ENCODE measurements around the gene HMGN4. TPM values are rescaled to one million over a fixed set of nuclear protein-coding genes. Genes with fewer than 3 reads are reported as not detected.

The HMGN4 gene
- polyA plus RNA-seq, 3 donors = 87.1 to 92.7 (median 90.6) TPM

DNA sequence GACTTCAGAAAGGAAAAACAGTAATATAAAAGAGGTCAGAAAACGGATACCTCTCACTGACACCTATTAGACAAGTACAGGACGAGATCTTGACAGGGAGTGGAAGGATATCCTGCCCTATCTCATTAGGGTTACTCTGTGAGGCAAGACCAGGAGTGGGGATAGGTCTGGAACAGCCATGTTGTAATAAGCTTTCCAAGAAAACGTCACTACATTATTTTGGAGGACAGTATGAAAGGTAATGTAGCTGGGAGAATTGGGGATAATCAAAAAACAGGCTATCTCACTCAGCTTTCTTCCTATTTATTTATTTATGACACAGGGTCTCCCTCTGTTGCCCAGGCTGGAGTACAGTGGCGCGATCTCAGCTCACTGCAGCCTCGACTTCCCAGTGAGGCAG lies 25.3 kb downstream of the HMGN4 start:
- DNase-seq (ENCODE audit: extremely low read depth in 1 of 11, low read depth in 9 of 11, low spot score in 4 of 11) = no peak

DNA sequence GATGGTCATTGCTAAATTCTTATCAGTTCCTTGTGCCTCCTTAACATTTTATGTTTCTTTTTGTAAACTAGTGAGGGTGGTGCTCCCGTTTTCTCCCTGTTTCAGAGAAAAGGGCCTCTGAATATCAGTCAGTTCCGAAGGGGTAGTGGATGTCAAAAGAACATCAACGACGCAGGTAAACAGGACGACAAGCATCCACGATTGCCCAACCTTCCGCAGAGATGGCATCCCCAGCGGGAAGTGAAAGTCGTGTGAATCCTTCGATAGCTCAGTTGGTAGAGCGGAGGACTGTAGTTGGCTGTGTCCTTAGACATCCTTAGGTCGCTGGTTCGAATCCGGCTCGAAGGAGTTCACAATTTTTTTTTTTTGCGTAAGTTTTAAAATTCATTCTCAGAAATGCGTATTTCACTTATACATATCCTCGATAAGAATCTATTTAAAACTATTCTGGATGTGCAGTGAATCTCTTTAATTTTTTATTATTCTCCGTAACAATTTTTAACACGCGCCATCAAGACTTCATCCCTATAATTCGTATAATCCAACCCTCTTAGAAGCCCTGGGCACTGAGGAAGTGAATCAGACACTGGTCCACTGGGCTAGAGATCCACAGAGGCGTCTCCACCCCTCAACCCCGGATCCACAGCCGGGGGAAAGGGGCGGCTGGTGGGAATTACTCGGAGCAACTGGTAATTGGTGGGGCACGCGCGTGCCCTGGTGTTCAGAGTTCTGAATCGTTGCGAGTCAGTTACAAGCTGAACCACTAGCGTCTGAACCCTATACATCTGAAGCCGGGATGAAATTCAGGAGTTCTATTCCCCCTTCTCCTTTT lies 30.7 kb downstream of the HMGN4 start:
- peak; percentile 90 to 99 (median 95) for DNase-seq (ENCODE audit: extremely low read depth in 1 of 11, low read depth in 9 of 11, low spot score in 4 of 11)

DNA sequence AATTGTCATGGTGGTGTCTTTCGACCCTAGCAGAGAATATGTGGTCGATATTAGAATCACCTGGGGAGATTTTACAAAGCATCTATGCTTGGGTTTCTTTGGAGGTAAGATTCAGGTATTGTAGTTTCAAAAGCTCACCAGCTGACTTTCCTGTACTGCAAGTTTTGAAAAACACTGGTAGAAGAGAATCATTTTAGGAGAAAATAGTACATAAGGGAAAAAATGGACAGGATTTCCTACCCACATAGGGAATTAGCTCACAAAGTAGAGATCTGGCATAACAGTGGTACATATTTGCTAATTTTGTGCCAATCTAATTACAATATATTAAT lies 31.2 kb downstream of the HMGN4 start:
- no peak for DNase-seq (ENCODE audit: extremely low read depth in 1 of 11, low read depth in 9 of 11, low spot score in 4 of 11)

DNA sequence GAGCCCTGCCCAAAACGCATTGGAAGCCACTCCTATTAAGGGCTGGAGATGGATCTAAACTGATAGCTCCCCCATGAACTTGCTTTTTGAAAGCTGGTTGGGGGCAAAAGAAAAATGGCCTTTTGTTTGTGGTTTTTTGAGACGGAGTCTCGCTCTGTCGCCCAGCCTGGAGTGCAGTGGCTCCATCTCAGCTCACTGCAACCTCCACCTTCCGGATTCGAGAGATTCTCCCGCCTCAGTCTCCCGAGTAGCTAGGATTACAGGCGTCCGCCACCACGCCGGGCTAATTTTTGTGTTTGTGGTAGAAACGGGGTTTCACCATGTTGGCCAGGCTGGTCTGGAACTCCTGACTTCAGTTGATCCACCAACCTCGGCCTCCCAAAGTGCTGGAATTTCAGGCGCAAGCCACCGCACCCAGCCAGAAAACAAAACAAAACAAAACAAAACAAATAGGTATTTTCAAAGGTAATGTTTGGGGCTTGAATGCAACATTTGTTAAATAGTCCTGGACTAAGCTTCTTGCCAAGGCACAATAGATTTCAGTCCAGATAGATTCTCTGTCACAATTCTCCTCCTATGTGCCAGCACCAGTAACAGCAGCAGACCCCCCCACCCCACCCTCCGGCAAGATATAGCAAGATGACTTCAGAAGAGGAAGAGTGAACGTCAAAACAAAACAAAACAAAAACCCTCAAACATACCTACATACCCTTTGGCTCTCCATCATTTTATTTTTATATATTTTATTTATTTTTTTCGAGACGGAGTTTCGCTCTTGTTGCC lies 32.1 kb downstream of the HMGN4 start:
- no peak for DNase-seq (ENCODE audit: extremely low read depth in 1 of 11, low read depth in 9 of 11, low spot score in 4 of 11)

DNA sequence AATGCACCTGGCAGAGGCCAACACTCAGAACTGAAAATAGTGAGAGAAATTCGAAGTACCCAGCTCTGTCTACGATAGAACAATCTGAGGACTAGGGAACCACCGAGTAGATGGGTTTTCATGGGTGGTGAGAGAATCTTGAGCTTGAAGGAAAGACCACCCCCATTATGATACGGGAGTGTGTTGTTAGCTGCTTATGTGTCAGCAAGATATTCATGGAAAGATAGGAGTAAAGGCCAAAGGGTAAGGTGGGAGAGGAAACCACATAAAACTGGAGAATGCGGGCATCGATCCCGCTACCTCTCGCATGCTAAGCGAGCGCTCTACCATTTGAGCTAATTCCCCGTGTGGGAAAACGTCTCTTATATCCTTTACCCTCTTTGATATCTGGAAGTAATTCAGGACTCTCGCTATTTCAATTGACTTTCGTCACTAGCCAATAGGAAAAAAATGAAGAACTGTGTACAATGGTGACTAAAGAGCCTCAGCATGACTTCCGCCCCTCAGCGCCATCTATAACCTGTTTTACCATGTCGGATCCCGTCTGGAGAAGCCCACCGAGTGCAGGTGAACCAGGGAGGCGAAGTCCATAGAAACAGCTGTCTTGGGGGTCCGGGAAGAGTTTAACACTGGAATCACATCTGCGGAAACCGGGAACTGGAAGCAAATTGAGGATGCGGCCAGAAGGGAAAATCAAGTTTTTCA lies 33.6 kb downstream of the HMGN4 start:
- peak in 2 of 11 donors; percentile 69 to 74 for DNase-seq (ENCODE audit: extremely low read depth in 1 of 11, low read depth in 9 of 11, low spot score in 4 of 11)

DNA sequence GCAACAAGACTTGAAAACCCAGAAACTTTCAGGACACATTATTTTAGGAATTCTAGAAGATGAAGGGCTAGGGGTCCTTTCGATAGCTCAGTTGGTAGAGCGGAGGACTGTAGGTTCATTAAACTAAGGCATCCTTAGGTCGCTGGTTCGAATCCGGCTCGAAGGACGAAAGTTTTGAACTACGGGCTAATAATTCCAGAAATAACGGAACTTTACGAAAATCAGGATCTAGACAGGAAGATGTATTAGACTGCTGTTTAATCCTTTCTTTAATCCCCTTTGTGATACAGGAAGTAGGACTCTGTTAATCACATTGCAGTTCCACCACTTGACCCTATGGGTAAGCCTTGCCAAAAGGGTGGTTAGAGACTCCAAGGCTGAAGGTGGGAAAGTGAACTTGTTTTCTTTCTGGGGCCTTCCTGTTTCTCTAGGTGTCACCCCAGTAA lies 37.4 kb downstream of the HMGN4 start:
- DNase-seq (ENCODE audit: extremely low read depth in 1 of 11, low read depth in 9 of 11, low spot score in 4 of 11) = no peak

DNA sequence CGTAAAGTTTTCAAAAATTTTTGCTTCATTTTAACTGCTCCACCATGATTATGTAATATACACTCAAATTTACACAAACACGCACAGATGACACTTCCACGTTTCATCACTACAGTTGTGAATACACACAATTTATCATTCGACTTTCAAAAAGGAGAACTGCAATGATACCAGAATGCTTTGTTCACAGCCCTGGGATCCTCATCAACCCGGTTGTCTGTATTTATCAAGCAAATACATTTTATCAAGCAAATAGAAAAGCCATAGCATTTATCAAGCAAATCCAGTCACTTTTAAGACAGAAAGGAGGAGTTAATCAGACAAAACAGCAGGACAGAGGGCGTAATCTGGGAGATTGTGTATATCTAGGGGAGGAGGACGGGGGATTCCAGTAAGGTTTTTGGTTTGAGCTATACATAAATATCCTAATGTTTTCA lies 38.3 kb downstream of the HMGN4 start:
- no peak for DNase-seq (ENCODE audit: extremely low read depth in 1 of 11, low read depth in 9 of 11, low spot score in 4 of 11)

DNA sequence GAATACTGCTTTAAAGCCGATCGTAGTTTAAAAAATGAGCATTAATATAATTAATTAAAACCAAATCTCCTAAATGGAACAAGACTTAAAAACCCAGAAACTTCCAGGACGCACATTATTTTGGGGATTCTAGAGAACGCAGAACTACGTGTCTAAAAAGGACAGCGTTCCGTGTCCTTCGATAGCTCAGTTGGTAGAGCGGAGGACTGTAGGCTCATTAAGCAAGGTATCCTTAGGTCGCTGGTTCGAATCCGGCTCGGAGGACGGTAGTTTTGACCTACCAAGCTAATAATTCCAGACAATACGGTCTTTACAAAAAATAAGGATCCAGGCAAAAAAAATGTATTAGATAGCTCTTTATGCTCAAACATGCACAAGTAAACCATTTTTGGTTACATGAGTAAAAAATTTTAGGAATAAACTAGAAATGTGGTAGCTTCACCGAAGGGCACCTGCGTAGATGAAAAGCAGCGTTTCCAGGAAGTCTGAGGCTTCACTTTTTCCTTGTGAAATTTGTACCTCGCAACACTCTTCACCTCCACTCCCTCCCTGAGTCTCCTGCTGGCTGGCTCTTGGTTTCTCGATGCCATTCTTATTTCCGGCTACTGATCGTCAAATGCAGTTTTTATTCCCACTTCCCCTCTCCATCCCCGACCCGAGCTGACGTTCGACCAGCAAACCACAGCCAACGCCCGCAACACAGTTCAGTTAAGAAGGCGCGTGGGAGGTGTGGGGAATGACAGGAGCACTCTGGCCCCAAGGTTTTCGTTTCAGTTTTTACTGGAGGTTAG lies 39.0 kb downstream of the HMGN4 start:
- DNase-seq (ENCODE audit: extremely low read depth in 1 of 11, low read depth in 9 of 11, low spot score in 4 of 11) = no peak

DNA sequence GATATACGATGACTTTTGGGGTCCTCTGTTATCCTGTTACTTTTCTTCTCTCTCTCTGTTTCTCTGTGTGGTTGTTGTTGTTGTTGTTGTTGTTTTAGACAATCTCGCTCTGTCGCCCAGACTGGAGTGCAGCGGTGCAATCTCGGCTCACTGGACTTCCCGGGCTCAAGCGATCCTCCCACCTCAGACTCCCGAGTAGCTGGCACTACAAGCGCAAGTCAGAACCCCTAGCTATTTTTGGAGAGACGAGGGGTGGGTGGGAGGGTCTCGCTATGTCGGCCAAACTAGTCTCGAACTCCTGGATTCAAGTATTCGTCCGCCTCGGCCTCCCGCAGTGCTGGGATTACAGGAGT lies 39.5 kb downstream of the HMGN4 start:
- no peak for DNase-seq (ENCODE audit: extremely low read depth in 1 of 11, low read depth in 9 of 11, low spot score in 4 of 11)

DNA sequence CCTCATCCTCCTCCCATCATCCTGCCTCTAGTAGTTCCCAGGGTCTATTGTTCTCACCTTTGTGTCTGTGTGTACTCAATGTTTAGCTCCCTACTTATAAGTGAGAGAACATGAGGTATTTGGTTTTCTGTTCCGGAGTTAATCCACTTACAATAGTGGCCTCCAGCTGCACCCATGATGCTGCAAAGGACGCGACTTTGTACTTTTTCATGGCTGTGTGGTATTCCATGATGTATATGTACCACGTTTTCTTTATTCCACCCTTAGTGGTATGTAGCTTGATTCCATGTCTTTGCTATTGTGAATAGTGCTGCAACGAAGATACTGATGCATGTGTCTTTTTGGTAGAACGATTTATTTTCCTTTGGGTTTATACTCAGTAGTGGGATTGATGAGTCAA lies 40.1 kb downstream of the HMGN4 start:
- no peak for DNase-seq (ENCODE audit: extremely low read depth in 1 of 11, low read depth in 9 of 11, low spot score in 4 of 11)

DNA sequence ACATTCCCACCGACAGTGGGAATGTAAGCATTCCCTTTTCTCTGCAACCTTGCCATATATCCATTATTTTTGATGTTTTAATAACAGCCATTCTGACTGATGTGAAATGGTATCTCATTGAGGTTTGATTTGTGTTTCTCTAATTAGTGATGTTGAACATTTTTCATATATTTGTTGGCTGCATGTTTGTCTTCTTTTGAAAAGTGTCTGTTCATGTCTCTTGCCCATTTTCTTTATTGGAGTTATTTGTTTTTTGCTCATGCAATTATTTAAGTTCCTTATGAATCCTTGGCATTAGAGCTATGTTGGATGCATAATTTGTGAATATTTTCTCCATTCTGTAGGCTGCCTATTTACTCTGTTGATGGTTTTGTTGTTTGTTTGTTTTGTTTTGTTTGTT lies 40.6 kb downstream of the HMGN4 start:
- DNase-seq (ENCODE audit: extremely low read depth in 1 of 11, low read depth in 9 of 11, low spot score in 4 of 11) = no peak

DNA sequence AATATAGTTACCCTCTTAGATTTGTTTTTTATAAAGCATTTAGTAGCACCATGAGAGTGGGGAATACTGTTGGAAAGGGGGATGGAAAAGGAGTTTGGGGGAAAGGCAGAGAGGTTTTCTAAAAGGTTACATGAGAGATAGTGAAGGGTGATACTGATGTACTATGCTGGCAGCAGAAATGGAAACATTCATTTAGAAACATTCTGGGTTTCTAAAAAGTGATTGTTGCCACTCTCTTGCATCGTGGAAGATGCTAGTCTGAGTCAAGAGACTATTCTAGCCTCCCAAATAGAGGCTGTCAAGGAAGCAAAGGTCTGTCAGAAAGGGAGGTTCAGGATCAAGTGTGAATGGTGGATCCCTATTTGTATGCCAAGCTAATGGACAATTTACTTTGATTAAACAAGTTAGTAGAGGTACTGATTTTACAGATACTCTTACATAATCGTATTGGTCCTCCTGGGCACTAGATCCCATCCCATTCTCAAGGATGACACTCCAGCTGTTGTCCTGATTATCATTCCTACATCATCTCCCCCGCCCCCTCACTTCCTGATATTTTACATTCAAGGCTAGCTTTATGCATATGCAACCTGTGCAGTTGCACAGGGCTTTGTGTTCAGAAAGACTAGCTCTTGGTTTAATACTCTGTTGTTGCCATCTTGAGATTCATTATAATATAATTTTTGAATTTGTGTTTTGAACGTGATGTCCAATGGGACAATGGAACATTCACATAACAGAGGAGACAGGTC lies 43.2 kb downstream of the HMGN4 start:
- no peak for DNase-seq (ENCODE audit: extremely low read depth in 1 of 11, low read depth in 9 of 11, low spot score in 4 of 11)

DNA sequence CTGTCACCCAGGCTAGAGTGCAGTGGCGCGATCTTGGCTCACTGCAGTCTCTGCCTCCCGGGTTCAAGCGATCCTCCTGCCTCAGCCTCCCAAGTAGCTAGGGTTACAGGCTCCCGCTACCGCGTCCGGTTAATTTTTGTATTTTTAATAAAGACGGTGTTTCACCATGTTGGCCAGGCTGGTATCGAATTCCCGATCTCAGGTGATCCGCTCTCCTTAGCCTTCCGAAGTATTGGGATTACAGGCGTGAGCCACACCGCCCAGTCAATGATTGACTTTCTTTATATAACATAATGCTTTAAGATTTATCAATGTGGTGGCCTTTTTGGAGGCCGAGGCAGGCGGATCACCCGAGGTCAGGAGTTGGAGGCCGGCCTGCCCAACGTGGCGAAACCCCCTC lies 50.8 kb downstream of the HMGN4 start:
- DNase-seq (ENCODE audit: extremely low read depth in 1 of 11, low read depth in 9 of 11, low spot score in 4 of 11) = no peak

DNA sequence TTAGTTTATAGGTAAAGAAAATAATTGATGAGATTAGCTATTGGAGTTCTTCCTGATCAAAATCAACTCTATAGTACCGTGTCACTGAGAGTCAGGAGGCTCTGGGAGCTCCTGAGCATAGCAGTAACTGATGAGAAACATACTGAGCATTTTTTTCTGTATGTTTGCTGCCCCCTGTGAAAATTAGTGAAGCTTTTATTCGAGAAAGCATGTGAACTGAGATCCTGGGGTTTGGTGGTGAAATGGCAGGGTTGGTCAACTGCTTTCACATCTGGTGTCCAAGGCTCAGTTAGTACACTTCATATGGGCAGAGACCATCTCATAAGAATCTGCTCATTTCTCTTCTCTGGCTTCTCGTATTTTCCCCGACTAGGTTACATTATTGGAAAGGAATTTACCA lies 54.5 kb downstream of the HMGN4 start:
- DNase-seq (ENCODE audit: extremely low read depth in 1 of 11, low read depth in 9 of 11, low spot score in 4 of 11) = no peak

DNA sequence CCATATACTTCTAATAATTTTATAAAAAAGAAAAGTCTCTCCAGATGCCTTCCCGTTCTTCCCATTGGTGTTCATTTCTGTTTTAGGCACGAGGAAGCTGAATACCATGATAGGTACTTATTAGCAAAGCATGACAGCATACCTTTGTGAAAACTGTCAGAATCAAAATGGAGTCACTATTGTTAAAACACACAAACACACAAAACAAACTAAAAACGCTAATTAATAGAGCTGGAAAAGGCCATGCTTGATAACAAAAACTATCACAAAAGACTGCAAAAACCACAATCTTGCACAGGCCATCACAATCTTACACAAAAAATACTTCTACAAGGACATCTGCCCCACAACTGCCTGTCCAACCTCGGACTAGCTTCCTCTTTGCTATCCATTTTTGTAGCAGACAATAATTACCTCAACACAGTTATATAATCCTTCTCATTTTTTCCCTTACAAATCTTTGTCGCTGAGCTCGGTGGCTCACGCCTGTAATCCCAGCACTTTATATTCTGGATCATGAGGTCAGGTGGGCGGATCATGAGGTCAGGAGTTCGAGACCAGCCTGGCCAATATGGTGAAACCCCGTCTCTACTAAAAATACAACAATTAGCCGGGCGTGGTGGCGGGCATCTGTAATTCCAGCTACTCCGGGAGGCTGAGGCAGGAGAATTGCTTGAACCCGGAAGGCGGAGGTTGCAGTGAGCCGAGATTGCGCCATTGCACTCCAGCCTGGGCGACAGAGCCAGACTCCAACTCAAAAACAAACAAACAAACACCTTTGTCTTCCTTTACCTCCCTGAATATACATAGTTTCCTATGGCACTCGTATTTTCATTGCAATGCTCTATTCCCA lies 55.3 kb downstream of the HMGN4 start:
- DNase-seq (ENCODE audit: extremely low read depth in 1 of 11, low read depth in 9 of 11, low spot score in 4 of 11) = no peak

DNA sequence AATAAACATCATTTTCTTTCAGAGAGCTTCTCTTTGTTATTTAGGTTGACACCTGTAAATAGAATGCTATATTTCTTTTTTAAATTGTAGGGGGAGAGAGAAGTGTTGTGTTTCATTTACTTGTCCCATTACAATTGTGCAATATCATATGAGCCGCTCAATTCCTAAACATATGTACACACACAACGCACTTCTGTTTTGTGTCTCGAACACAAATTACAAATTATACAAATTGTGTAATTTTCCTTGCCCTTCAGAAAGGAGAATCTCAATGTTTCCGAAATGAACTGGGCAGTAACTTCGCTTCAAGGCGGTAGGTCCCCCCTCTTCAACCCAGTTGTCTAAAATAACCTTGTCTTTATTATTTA lies 55.9 kb downstream of the HMGN4 start:
- DNase-seq (ENCODE audit: extremely low read depth in 1 of 11, low read depth in 9 of 11, low spot score in 4 of 11) = no peak

DNA sequence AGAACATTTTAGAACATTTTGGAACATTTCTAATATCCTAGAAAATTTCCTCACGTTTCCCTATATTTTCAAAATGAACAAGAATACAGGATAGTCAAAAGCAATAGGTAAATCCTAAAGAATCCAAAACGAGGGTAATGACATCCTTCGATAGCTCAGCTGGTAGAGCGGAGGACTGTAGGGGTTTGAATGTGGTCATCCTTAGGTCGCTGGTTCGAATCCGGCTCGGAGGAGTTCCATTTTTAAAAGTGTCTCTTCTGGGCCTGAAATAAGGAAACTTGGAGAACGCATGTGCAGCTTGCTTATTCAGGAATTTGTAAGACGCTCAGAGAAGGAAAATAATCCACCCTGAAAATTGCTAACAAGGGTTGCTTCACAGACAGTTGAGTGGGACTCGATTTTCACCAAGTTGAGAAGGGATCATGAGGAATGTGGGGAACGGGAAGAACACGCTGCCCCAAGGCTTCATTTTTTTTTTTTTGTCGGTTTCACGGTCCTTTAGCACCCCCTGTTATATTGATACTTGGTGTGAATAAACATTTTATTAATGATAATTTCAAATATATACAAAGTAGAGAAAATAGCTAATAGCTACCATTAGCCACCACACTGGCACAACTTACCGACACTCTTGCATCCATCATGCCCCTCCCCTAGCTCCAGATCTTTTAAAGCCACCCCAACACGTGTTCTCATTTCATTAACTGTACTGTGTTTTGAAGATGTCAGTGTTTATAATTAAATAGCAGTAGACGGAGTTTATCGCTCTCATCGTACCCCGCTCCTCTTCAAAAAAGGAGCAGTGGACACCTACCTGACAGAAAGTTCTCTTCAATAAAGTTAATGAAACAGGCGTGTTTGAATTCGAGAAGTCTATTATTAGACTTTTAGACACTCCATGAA lies 56.8 kb downstream of the HMGN4 start:
- no peak for DNase-seq (ENCODE audit: extremely low read depth in 1 of 11, low read depth in 9 of 11, low spot score in 4 of 11)
